SHP77 (cell line): ENCODE data around the gene SLCO4A1.

Source experiments
- DNase-seq, 2 experiments: peaks; one replicate each; lab custom pipeline; 2025; lab: John Stamatoyannopoulos, UW

The SLCO4A1 gene

GRCh38 chr20:62638679-62639406 is 3.5 kb upstream of the SLCO4A1 start:
- no peak for DNase-seq

- DNase-seq: no peak
Observed at GRCh38 chr20:62639765-62640164, 2.5 kb upstream of the SLCO4A1 start.

GRCh38 chr20:62640870-62641269 is 1.4 kb upstream of the SLCO4A1 start:
- DNase-seq: no peak

- DNase-seq: no peak
Observed at GRCh38 chr20:62641321-62642050, 817 bp upstream of the SLCO4A1 start.

GRCh38 chr20:62642666-62643520 is 590 bp downstream of the SLCO4A1 start:
- DNase-seq: no peak

GRCh38 chr20:62643521-62644043 is 1.3 kb downstream of the SLCO4A1 start:
- DNase-seq: no peak

- DNase-seq: no peak
Observed at GRCh38 chr20:62644044-62644795, 1.9 kb downstream of the SLCO4A1 start.

GRCh38 chr20:62644802-62645496 is 2.6 kb downstream of the SLCO4A1 start:
- no peak for DNase-seq

- DNase-seq: no peak
Observed at GRCh38 chr20:62645613-62646012, 3.3 kb downstream of the SLCO4A1 start.

GRCh38 chr20:62646851-62647520 is 4.7 kb downstream of the SLCO4A1 start:
- DNase-seq: no peak

- no peak for DNase-seq
Observed at GRCh38 chr20:62647521-62648317, 5.4 kb downstream of the SLCO4A1 start.

GRCh38 chr20:62648318-62648995 is 6.2 kb downstream of the SLCO4A1 start:
- DNase-seq: no peak

- DNase-seq: no peak
Observed at GRCh38 chr20:62649140-62649539, 6.8 kb downstream of the SLCO4A1 start.

- no peak for DNase-seq
Observed at GRCh38 chr20:62650551-62651284, 8.4 kb downstream of the SLCO4A1 start.

- peak; percentile 73 to 95 for DNase-seq
Observed at GRCh38 chr20:62651285-62652021, 9.2 kb downstream of the SLCO4A1 start.

- peak; percentile 51 to 68 for DNase-seq
Observed at GRCh38 chr20:62652041-62652893, 10.0 kb downstream of the SLCO4A1 start.
